Hepatocyte (in vitro differentiated cells): ENCODE data around the gene USH1C. TPM values are rescaled to one million over a fixed set of nuclear protein-coding genes. Genes with fewer than 3 reads are reported as not detected.

Experiments used
- DNase-seq: peaks from one replicate; pipeline ENCODE4 v3.0.0-alpha.2; 2016; ENCODE audit warnings: low spot score
- H2AFZ ChIP-seq: fragments of 200-600 bp; sonication (generic); 2 replicates; pipeline ENCODE4 v1.6.0; 2016; ENCODE audit warnings: antibody characterized with exemption, mild to moderate bottlenecking
- H3K27ac ChIP-seq: fragments of 200-600 bp; sonication (generic); 2 replicates; pipeline ENCODE4 v1.5.1; 2016; ENCODE audit warnings: mild to moderate bottlenecking
- H3K27me3 ChIP-seq: fragments of 200-600 bp; sonication (generic); 2 replicates; pipeline ENCODE4 v1.6.1; 2016
- H3K36me3 ChIP-seq: fragments of 200-600 bp; sonication (generic); replicated peaks from 2 replicates; pipeline ENCODE4 v1.5.1; 2016; ENCODE audit warnings: low read depth; ENCODE audit not compliant: insufficient read depth
- H3K4me1 ChIP-seq: fragments of 200-600 bp; sonication (generic); 2 replicates; pipeline ENCODE4 v1.5.1; 2016; ENCODE audit warnings: mild to moderate bottlenecking, moderate library complexity; ENCODE audit not compliant: insufficient read depth
- H3K4me2 ChIP-seq: fragments of 200-600 bp; sonication (generic); 2 replicates; pipeline ENCODE4 v1.6.0; 2016
- H3K4me3 ChIP-seq: fragments of 200-600 bp; sonication (generic); 2 replicates; pipeline ENCODE4 v1.5.1; 2016; ENCODE audit warnings: mild to moderate bottlenecking
- H3K79me2 ChIP-seq: fragments of 200-600 bp; sonication (generic); 2 replicates; pipeline ENCODE4 v1.6.0; 2017; ENCODE audit warnings: mild to moderate bottlenecking
- H3K9me2 ChIP-seq: fragments of 200-600 bp; sonication (generic); replicated peaks from 2 replicates; pipeline ENCODE4 v1.6.0; 2017; ENCODE audit warnings: mild to moderate bottlenecking; ENCODE audit not compliant: insufficient read depth
- H3K9me3 ChIP-seq: fragments of 200-600 bp; sonication (generic); 2 replicates; pipeline ENCODE4 v1.5.1; 2016; ENCODE audit warnings: low read depth, mild to moderate bottlenecking
- H4K20me1 ChIP-seq: fragments of 200-600 bp; sonication (generic); 2 replicates; pipeline ENCODE4 v1.6.0; 2016; ENCODE audit warnings: mild to moderate bottlenecking; ENCODE audit not compliant: insufficient read depth, poor library complexity, severe bottlenecking
- CTCF ChIP-seq: fragments of 200-600 bp; sonication (generic); IDR thresholded peaks from 2 replicates; pipeline ENCODE4 v1.5.1; 2016; ENCODE audit warnings: antibody characterized with exemption, mild to moderate bottlenecking; ENCODE audit not compliant: poor library complexity
- EZH2 ChIP-seq: fragments of 200-600 bp; sonication (generic); IDR thresholded peaks from 2 replicates; pipeline ENCODE4 v1.6.1; 2016; ENCODE audit warnings: antibody characterized with exemption, mild to moderate bottlenecking, borderline replicate concordance
- EZH2phosphoT487 ChIP-seq: fragments of 200-600 bp; sonication (generic); IDR thresholded peaks from one replicate; pipeline ENCODE4 v1.6.1; 2018; ENCODE audit warnings: antibody characterized with exemption, mild to moderate bottlenecking, low read depth, moderate library complexity; ENCODE audit not compliant: unreplicated experiment, severe bottlenecking
- WGBS: methylation state at CpG from one replicate; pipeline ENCODE4 v1.1.6; 2016; ENCODE audit warnings: low lambda C conversion rate; ENCODE audit errors: missing lambda C conversion rate; 5-methylcytosine and 5-hydroxymethylcytosine counted together
- polyA plus RNA-seq: library from polyadenylated mRNA; unstranded; fragments of >200 nt; fragmentation: Nextera tagmentation; extraction: Ambion mirVana; gene quantifications from 2 replicates; pipeline ENCODE4 v1.2.1, GENCODE V29; 2016
- total RNA-seq: library from RNA; depleted of rRNA; stranded (reverse); fragments of >200 nt; gene quantifications from 2 replicates; pipeline ENCODE4 v1.2.3, GENCODE V29; 2014

Gene USH1C
- total and polyA plus RNA-seq, 2 experiments from 2014 or later: 54.3 to 60.6 TPM

- no peak for DNase-seq
- Histone ChIP-seq H3K36me3 (no peaks in the 10 kb centered on the region), H3K4me3 (no peak overlapping the region), H3K9me3 (no peaks in the 10 kb centered on the region), H3K27me3 (no peaks in the 10 kb centered on the region), H3K79me2 (no peaks in the 10 kb centered on the region), H3K4me1 (no peaks in the 10 kb centered on the region), H3K4me2 (no peak overlapping the region), H3K9me2 (no peaks in the 10 kb centered on the region), H4K20me1 (no peaks in the 10 kb centered on the region), H2AFZ (no peak overlapping the region), H3K27ac (no peak overlapping the region)
- WGBS: 92% methylated on average over 15 of the region's 15 CpGs
- TF ChIP-seq EZH2 (no peak), CTCF (no peak), EZH2phosphoT487 (no peak)
These were observed 14.0 kb upstream of the USH1C start for GRCh38 chr11:17558025-17558780.

GRCh38 chr11:17556999-17557398 is 12.8 kb upstream of the USH1C start:
- no peak overlapping the region for H3K4me3 ChIP-seq
- no peak for TF ChIP-seq CTCF
- H2AFZ ChIP-seq: no peak overlapping the region
- no peaks in the 10 kb centered on the region for H3K9me3 ChIP-seq
- no peaks in the 10 kb centered on the region for H3K79me2 ChIP-seq
- no peaks in the 10 kb centered on the region for H3K27me3 ChIP-seq
- H3K4me1 ChIP-seq: no peaks in the 10 kb centered on the region
- H3K36me3 ChIP-seq: no peaks in the 10 kb centered on the region
- no peak overlapping the region for H3K27ac ChIP-seq
- no peaks in the 10 kb centered on the region for H4K20me1 ChIP-seq
- WGBS: 94% methylated on average over 8 of the region's 8 CpGs
- no peaks in the 10 kb centered on the region for H3K9me2 ChIP-seq
- H3K4me2 ChIP-seq: no peak overlapping the region
- DNase-seq: no peak

GRCh38 chr11:17554487-17554886 is 10.3 kb upstream of the USH1C start:
- TF ChIP-seq EZH2phosphoT487: no peak
- no peak for TF ChIP-seq CTCF
- no peak for TF ChIP-seq EZH2
- Histone ChIP-seq H3K4me3 (no peak overlapping the region), H4K20me1 (no peaks in the 10 kb centered on the region), H2AFZ (no peak overlapping the region), H3K27me3 (no peaks in the 10 kb centered on the region), H3K9me2 (no peaks in the 10 kb centered on the region), H3K4me2 (no peak overlapping the region), H3K9me3 (no peaks in the 10 kb centered on the region), H3K36me3 (no peaks in the 10 kb centered on the region), H3K4me1 (no peaks in the 10 kb centered on the region), H3K27ac (no peak overlapping the region), H3K79me2 (no peaks in the 10 kb centered on the region)
- DNase-seq: no peak
- 87% methylated on average over 4 of the region's 4 CpGs for WGBS

GRCh38 chr11:17553249-17553546 is 9.0 kb upstream of the USH1C start:
- Histone ChIP-seq H3K4me2 (no peak overlapping the region), H3K9me3 (no peaks in the 10 kb centered on the region), H3K79me2 (no peaks in the 10 kb centered on the region), H3K4me1 (no peaks in the 10 kb centered on the region), H3K9me2 (no peaks in the 10 kb centered on the region), H3K4me3 (no peak overlapping the region), H3K27me3 (no peaks in the 10 kb centered on the region), H2AFZ (no peak overlapping the region), H3K36me3 (no peaks in the 10 kb centered on the region), H3K27ac (no peak overlapping the region), H4K20me1 (no peaks in the 10 kb centered on the region)
- no peak for DNase-seq
- TF ChIP-seq EZH2phosphoT487: no peak
- TF ChIP-seq EZH2: no peak
- TF ChIP-seq CTCF: no peak
- WGBS: 83% methylated on average over 7 of the region's 7 CpGs
